HepG2 (cell line): ENCODE measurements around the gene ZFAND2A. TPM values are rescaled to one million over a fixed set of nuclear protein-coding genes. Genes with fewer than 3 reads are reported as not detected.
A peak's percentile ranks its signal among the peaks of the same experiment; 100 is the strongest.

Experiments used
- ATF7-NPFF ChIP-seq: sonication (generic); formaldehyde crosslinking; IDR thresholded peaks from 2 replicates; pipeline ENCODE4 v1.8.1; 2023; ENCODE audit warnings: mild to moderate bottlenecking, low read depth, missing genetic modification reagents, moderate library complexity
- CBX1 ChIP-seq: IDR thresholded peaks from one replicate; pipeline ENCODE4 v1.6.1; 2016; ENCODE audit warnings: antibody characterized with exemption, low read depth
- CHD2 ChIP-seq: IDR thresholded peaks from 2 replicates; pipeline ENCODE4 v1.6.1; 2011; ENCODE audit warnings: low read depth, low read length, improper control_type of control experiment
- MEIS1 ChIP-seq: sonication (generic); formaldehyde crosslinking; IDR thresholded peaks from 2 replicates; pipeline ENCODE4 v1.9.0; 2021; ENCODE audit warnings: mild to moderate bottlenecking, missing genetic modification reagents, moderate library complexity, borderline replicate concordance
- MTA3 ChIP-seq: sonication (generic); formaldehyde crosslinking; IDR thresholded peaks from 2 replicates; pipeline ENCODE4 v1.4.0; 2020; ENCODE audit warnings: missing genetic modification reagents
- NR2F6 ChIP-seq, 2 experiments: IDR thresholded peaks; 2 replicates each; pipeline ENCODE4 v1.6.1; 2016; ENCODE audit warnings: antibody characterized with exemption in 1 of 2, mild to moderate bottlenecking in 1 of 2
- RXRA ChIP-seq: sonication (generic); formaldehyde crosslinking; IDR thresholded peaks from 2 replicates; pipeline ENCODE4 v1.5.1; 2020; ENCODE audit warnings: missing genetic modification reagents
- SMC3 ChIP-seq: IDR thresholded peaks from 2 replicates; pipeline ENCODE4 v1.6.1; 2011; ENCODE audit warnings: low read length, improper control_type of control experiment
- TBL1XR1 ChIP-seq: fragments of 150-350 bp; IDR thresholded peaks from 2 replicates; pipeline ENCODE4 v1.6.1; 2014; ENCODE audit warnings: borderline replicate concordance, low read length; ENCODE audit not compliant: partially characterized antibody
- ZFY ChIP-seq: sonication (generic); formaldehyde crosslinking; IDR thresholded peaks from 2 replicates; pipeline ENCODE4 v1.4.0; 2020; ENCODE audit warnings: missing genetic modification reagents
- polyA plus RNA-seq, 8 experiments: library from polyadenylated mRNA; depleted of rRNA in 3 of 8; stranded (reverse) in 7 of 8; unstranded in 1 of 8; fragments of >200 nt; fragmentation: Illumina TruSeq in 4 of 8; extraction: Trizol in 4 of 8; gene quantifications; 2 replicates each; pipeline versions ENCODE4 v1.2.1 to v1.2.3, GENCODE V29; 2011 to 2016; ENCODE audit warnings: low read depth in 4 of 8, missing spikeins in 1 of 8, mixed read lengths in 1 of 8; ENCODE audit not compliant: insufficient read depth in 1 of 8
- total RNA-seq, 5 experiments: library from RNA; depleted of rRNA; stranded (reverse); fragments of >200 nt; fragmentation: Illumina TruSeq; extraction: Trizol; gene quantifications; 2 replicates each; pipeline ENCODE4 v1.2.3, GENCODE V29; 2016; ENCODE audit warnings: low read depth in 1 of 5
- TF ChIP-seq, protein P1 (sequence below): sonication (generic); formaldehyde crosslinking; IDR thresholded peaks from 2 replicates; pipeline ENCODE4 v1.5.0; 2020; ENCODE audit warnings: missing genetic modification reagents, mild to moderate bottlenecking, borderline replicate concordance
- TF ChIP-seq, protein P2 (sequence below): sonication (generic); formaldehyde crosslinking; IDR thresholded peaks from 2 replicates; pipeline ENCODE4 v1.4.0; 2020; ENCODE audit warnings: missing genetic modification reagents
- TF ChIP-seq, protein P3 (sequence below): sonication (generic); formaldehyde crosslinking; conservative IDR thresholded peaks from 2 replicates; pipeline ENCODE4 v1.8.0; 2022; ENCODE audit warnings: mild to moderate bottlenecking, moderate library complexity, missing genetic modification reagents
- TF ChIP-seq, protein P4 (sequence below): IDR thresholded peaks from 2 replicates; pipeline ENCODE4 v1.6.1; 2016; ENCODE audit warnings: missing genetic modification reagents, missing compliant biosample characterization
- TF ChIP-seq, protein P5 (sequence below): IDR thresholded peaks from 2 replicates; pipeline ENCODE4 v1.6.1; 2016; ENCODE audit warnings: control low read depth
- TF ChIP-seq, protein P6 (sequence below): sonication (generic); formaldehyde crosslinking; IDR thresholded peaks from 2 replicates; pipeline ENCODE4 v1.5.0; 2020; ENCODE audit warnings: mild to moderate bottlenecking, missing genetic modification reagents, borderline replicate concordance

The ZFAND2A gene
- total and polyA plus RNA-seq, 2 of the 13 experiments (the other 11 are each of a cell fraction or from before 2014, with no cell fraction given): 140 to 153 TPM

DNA sequence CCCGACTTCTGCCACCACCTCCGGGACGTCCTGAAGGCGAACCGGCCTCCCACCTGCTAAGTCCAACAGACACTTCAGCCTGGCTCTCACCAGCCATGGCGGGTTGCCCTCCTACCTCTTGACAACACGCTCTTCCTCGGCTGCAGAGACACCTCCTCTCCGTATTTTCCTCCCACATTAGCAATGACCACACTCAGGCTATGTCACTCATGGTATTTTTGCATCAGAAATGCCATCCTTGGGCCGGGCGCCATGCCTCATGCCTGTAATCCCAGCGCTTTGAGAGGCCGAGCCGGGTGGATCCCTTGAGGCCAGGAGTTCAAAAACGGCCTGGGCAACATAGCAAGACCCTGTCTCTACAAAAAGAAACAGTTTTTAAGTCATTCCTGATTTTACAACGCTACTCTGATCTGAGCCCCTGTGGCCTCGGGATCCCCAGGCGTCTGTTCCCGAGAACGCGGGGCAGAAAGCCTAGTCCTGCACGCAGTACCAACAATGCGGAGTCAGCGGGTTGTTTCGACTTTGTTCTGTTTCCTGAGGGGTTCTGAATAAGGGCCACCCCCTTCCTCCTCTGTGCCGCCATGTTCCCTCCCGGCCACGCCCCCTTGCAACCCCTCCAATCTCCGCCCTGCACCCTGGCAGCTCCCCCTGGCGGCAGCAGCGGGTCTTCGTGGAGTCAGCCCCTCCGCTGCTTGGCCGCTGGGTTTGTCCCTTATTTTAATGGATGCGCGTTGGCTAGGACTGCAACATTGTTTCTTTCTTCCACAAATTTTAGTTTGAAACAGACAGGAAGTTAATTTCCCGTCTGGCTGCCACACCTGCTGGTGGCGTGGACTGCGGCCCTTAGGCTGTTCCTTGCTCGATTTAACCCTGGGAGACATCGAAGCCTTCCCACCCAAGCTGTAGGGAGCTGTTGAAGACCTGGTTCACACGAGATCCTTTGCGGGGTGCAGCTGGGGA lies 9.7 kb upstream of the ZFAND2A start (continued):
- TF ChIP-seq, protein P1, sequence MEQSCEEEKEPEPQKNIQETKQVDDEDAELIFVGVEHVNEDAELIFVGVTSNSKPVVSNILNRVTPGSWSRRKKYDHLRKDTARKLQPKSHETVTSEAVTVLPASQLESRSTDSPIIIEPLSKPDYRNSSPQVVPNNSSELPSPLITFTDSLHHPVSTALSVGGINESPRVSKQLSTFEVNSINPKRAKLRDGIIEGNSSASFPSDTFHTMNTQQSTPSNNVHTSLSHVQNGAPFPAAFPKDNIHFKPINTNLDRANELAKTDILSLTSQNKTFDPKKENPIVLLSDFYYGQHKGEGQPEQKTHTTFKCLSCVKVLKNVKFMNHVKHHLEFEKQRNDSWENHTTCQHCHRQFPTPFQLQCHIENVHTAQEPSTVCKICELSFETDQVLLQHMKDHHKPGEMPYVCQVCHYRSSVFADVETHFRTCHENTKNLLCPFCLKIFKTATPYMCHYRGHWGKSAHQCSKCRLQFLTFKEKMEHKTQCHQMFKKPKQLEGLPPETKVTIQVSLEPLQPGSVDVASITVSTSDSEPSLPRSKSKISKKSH: peak; percentile 37; the same call in 1 of the 2 replicates
- TF ChIP-seq, protein P2, sequence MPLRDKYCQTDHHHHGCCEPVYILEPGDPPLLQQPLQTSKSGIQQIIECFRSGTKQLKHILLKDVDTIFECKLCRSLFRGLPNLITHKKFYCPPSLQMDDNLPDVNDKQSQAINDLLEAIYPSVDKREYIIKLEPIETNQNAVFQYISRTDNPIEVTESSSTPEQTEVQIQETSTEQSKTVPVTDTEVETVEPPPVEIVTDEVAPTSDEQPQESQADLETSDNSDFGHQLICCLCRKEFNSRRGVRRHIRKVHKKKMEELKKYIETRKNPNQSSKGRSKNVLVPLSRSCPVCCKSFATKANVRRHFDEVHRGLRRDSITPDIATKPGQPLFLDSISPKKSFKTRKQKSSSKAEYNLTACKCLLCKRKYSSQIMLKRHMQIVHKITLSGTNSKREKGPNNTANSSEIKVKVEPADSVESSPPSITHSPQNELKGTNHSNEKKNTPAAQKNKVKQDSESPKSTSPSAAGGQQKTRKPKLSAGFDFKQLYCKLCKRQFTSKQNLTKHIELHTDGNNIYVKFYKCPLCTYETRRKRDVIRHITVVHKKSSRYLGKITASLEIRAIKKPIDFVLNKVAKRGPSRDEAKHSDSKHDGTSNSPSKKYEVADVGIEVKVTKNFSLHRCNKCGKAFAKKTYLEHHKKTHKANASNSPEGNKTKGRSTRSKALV (CRISPR knock-in tag): no peak; the same call in 1 of the 2 replicates
- no peak for TF ChIP-seq MEIS1 (CRISPR knock-in tag)
- TF ChIP-seq SMC3: peak; percentile 46; the same call in 1 of the 2 replicates
- peak; percentile 48 for TF ChIP-seq TBL1XR1
- TF ChIP-seq, protein P3, sequence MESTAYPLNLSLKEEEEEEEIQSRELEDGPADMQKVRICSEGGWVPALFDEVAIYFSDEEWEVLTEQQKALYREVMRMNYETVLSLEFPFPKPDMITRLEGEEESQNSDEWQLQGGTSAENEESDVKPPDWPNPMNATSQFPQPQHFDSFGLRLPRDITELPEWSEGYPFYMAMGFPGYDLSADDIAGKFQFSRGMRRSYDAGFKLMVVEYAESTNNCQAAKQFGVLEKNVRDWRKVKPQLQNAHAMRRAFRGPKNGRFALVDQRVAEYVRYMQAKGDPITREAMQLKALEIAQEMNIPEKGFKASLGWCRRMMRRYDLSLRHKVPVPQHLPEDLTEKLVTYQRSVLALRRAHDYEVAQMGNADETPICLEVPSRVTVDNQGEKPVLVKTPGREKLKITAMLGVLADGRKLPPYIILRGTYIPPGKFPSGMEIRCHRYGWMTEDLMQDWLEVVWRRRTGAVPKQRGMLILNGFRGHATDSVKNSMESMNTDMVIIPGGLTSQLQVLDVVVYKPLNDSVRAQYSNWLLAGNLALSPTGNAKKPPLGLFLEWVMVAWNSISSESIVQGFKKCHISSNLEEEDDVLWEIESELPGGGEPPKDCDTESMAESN (CRISPR knock-in tag): peak; percentile 59; the same call in 1 of the 2 replicates
- TF ChIP-seq, protein P4, sequence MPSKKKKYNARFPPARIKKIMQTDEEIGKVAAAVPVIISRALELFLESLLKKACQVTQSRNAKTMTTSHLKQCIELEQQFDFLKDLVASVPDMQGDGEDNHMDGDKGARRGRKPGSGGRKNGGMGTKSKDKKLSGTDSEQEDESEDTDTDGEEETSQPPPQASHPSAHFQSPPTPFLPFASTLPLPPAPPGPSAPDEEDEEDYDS: peak; percentile 90
- no peak for TF ChIP-seq NR2F6 (IDR thresholded peaks at IDR 0.05)
- TF ChIP-seq NR2F6 (CRISPR knock-in tag; IDR thresholded peaks at IDR 0.05): peak; percentile 63; the same call in 1 of the 2 replicates
- TF ChIP-seq, protein P5, sequence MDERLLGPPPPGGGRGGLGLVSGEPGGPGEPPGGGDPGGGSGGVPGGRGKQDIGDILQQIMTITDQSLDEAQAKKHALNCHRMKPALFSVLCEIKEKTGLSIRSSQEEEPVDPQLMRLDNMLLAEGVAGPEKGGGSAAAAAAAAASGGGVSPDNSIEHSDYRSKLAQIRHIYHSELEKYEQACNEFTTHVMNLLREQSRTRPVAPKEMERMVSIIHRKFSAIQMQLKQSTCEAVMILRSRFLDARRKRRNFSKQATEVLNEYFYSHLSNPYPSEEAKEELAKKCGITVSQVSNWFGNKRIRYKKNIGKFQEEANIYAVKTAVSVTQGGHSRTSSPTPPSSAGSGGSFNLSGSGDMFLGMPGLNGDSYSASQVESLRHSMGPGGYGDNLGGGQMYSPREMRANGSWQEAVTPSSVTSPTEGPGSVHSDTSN (CRISPR knock-in tag): no peak
- TF ChIP-seq CHD2: no peak
- no peak for TF ChIP-seq MTA3 (CRISPR knock-in tag)
- TF ChIP-seq ZFY (CRISPR knock-in tag): peak; percentile 49; the same call in 1 of the 2 replicates
- TF ChIP-seq, protein P6, sequence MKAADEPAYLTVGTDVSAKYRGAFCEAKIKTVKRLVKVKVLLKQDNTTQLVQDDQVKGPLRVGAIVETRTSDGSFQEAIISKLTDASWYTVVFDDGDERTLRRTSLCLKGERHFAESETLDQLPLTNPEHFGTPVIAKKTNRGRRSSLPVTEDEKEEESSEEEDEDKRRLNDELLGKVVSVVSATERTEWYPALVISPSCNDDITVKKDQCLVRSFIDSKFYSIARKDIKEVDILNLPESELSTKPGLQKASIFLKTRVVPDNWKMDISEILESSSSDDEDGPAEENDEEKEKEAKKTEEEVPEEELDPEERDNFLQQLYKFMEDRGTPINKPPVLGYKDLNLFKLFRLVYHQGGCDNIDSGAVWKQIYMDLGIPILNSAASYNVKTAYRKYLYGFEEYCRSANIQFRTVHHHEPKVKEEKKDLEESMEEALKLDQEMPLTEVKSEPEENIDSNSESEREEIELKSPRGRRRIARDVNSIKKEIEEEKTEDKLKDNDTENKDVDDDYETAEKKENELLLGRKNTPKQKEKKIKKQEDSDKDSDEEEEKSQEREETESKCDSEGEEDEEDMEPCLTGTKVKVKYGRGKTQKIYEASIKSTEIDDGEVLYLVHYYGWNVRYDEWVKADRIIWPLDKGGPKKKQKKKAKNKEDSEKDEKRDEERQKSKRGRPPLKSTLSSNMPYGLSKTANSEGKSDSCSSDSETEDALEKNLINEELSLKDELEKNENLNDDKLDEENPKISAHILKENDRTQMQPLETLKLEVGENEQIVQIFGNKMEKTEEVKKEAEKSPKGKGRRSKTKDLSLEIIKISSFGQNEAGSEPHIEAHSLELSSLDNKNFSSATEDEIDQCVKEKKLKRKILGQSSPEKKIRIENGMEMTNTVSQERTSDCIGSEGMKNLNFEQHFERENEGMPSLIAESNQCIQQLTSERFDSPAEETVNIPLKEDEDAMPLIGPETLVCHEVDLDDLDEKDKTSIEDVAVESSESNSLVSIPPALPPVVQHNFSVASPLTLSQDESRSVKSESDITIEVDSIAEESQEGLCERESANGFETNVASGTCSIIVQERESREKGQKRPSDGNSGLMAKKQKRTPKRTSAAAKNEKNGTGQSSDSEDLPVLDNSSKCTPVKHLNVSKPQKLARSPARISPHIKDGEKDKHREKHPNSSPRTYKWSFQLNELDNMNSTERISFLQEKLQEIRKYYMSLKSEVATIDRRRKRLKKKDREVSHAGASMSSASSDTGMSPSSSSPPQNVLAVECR (CRISPR knock-in tag): peak; percentile 63; the same call in 1 of the 2 replicates
- TF ChIP-seq CBX1: no peak
- peak; percentile 40; the same call in 1 of the 2 replicates for TF ChIP-seq RXRA (CRISPR knock-in tag)
- TF ChIP-seq ATF7-NPFF: peak; percentile 65; the same call in 1 of the 2 replicates
